Peyer's patch (tissue), 4 donors: ENCODE data around the gene VAMP5. TPM values are rescaled to one million over a fixed set of nuclear protein-coding genes. Genes with fewer than 3 reads are reported as not detected.
"Not testable (repeated sequence)": the region's sequence is repeated elsewhere in the genome, so short reads cannot be mapped to it uniquely, and the experiment has no call there.

Source experiments
- DNase-seq, 3 donors: peaks; one replicate each; pipeline ENCODE4 v3.0.0-alpha.2; 2017 to 2019
- H3K27ac ChIP-seq, 4 donors: fragments of 200-600 bp; sonication (generic); one replicate each; pipeline ENCODE4 v1.5.1; 2016 to 2019
- H3K27me3 ChIP-seq, 2 donors: fragments of 200-600 bp; sonication (generic); one replicate each; pipeline ENCODE4 v1.5.1; 2019
- H3K36me3 ChIP-seq, 3 donors: fragments of 200-600 bp; sonication (generic); one replicate each; pipeline ENCODE4 v1.5.1; 2016 to 2019
- H3K4me1 ChIP-seq, 4 donors: fragments of 200-600 bp; sonication (generic); one replicate each; pipeline ENCODE4 v1.5.1; 2016 to 2019
- H3K4me3 ChIP-seq, 4 donors: fragments of 200-600 bp; sonication (generic); 1 replicate in 3 of 4; 2 replicates in 1 of 4; pipeline ENCODE4 v1.5.1; 2016 to 2019; ENCODE audit warnings: mild to moderate bottlenecking in 1 of 4
- H3K9me3 ChIP-seq, 4 donors: fragments of 200-600 bp; sonication (generic); one replicate each; pipeline ENCODE4 v1.5.1; 2016 to 2019; ENCODE audit warnings: mild to moderate bottlenecking in 1 of 4
- POLR2A ChIP-seq, 2 donors: fragments of 450-650 bp; IDR thresholded peaks; one replicate each; pipeline ENCODE4 v1.5.1; 2017; ENCODE audit warnings: antibody characterized with exemption in 2 of 2, mild to moderate bottlenecking in 2 of 2, moderate library complexity in 2 of 2
- total RNA-seq, 4 donors: library from RNA; depleted of rRNA; stranded (reverse); fragments of >200 nt; gene quantifications; one replicate each; pipeline ENCODE4 v1.1.0, GENCODE V29; 2016
- TF ChIP-seq, protein P1 (sequence below), 6 experiments: fragments of 450-650 bp in 4 of 6; fragments of 200-600 bp in 2 of 6; sonication (generic) in 1 of 6; IDR thresholded peaks; one replicate each; pipeline ENCODE4 v1.5.1; 2017 to 2019; ENCODE audit warnings: antibody characterized with exemption in 6 of 6, mild to moderate bottlenecking in 3 of 6, moderate library complexity in 1 of 6

VAMP5 gene
- total RNA-seq, 4 donors from 2014 or later = 6.5 to 18.2 (median 16.0) TPM

DNA sequence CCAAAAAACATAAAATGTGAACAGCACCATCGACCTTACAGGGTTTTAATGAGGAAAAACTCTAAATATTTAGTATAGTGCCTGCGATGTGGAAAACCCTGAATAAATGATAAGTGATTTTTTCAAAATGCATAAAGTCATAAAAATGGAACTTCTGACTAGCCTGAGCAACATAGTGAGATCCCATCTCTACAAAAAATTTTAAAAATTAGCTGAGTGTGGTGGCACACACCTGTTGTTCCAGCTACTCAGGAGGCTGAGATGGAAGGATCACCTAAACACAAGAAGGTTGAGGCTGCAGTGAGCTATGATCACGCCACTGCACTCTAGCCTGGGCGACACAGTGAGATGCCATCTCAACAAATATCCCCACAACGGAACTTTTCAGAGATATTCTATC is 27.1 kb upstream of the VAMP5 start:
- no peak for DNase-seq
- Histone ChIP-seq H3K4me3 (no peak overlapping the region), H3K36me3 (peaks cover 0 to 54% (median 0%) of the 10 kb centered on the region in 3 donors), H3K9me3 (no peaks in the 10 kb centered on the region), H3K27me3 (no peaks in the 10 kb centered on the region), H3K4me1 (peaks cover 0 to 22% (median 0%) of the 10 kb centered on the region in 4 donors), H3K27ac (no peak overlapping the region)
- TF ChIP-seq POLR2A (IDR thresholded peaks at IDR 0.05) = no peak
- TF ChIP-seq, protein P1, sequence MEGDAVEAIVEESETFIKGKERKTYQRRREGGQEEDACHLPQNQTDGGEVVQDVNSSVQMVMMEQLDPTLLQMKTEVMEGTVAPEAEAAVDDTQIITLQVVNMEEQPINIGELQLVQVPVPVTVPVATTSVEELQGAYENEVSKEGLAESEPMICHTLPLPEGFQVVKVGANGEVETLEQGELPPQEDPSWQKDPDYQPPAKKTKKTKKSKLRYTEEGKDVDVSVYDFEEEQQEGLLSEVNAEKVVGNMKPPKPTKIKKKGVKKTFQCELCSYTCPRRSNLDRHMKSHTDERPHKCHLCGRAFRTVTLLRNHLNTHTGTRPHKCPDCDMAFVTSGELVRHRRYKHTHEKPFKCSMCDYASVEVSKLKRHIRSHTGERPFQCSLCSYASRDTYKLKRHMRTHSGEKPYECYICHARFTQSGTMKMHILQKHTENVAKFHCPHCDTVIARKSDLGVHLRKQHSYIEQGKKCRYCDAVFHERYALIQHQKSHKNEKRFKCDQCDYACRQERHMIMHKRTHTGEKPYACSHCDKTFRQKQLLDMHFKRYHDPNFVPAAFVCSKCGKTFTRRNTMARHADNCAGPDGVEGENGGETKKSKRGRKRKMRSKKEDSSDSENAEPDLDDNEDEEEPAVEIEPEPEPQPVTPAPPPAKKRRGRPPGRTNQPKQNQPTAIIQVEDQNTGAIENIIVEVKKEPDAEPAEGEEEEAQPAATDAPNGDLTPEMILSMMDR (IDR thresholded peaks at IDR 0.05) = no peak

DNA sequence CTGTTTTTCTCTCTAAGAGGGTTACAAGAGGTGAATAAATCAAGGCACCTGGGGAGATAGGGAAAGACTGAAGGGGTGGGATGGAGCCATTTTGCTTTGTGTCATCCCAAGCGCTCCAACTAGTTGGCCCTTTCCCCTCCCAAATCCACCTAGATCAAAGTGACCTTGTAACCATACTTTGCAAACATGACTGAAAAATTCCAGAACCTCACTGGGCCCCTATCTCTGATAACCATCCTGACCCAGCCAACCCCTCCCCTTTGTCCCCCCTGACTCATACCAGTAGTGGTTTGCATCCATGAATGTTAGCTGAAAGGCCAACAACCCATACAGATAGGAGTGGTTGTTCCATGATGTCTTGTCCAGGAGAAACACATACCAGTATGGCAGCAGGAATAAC is 26.1 kb upstream of the VAMP5 start:
- peaks cover 0 to 43% (median 0%) of the 10 kb centered on the region in 3 donors for H3K36me3 ChIP-seq
- H3K27me3 ChIP-seq = no peaks in the 10 kb centered on the region
- H3K27ac ChIP-seq = no peak overlapping the region
- H3K4me3 ChIP-seq = no peak overlapping the region
- TF ChIP-seq POLR2A (IDR thresholded peaks at IDR 0.05) = no peak
- TF ChIP-seq, protein P1 (IDR thresholded peaks at IDR 0.05) = no peak
- DNase-seq = no peak
- peaks cover 0 to 21% (median 0%) of the 10 kb centered on the region in 4 donors for H3K4me1 ChIP-seq
- no peaks in the 10 kb centered on the region for H3K9me3 ChIP-seq

DNA sequence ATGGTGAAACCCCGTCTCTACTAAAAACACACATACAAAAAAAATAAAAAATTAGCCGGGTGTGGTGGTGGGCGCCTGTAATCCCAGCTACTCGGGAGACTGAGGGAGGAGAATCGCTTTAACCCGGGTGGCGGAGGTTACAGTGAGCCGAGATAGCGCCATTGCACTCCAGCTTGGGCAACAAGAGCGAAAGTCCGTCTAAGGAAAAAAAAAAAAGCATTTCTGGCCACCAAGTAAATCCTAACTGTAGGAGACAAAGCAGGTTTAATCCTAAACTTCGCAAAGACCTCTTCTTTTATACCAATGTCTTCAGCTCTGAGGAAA is 23.9 kb upstream of the VAMP5 start:
- Histone ChIP-seq H3K4me1 (peaks cover 0 to 21% (median 0%) of the 10 kb centered on the region in 4 donors), H3K36me3 (peaks cover 0 to 21% (median 0%) of the 10 kb centered on the region in 3 donors), H3K4me3 (peak overlapping the region in 3 of 4 donors; percentile 68 to 86 (median 85))
- not testable (repeated sequence) for DNase-seq, H3K27me3 ChIP-seq, H3K9me3 ChIP-seq, H3K27ac ChIP-seq

DNA sequence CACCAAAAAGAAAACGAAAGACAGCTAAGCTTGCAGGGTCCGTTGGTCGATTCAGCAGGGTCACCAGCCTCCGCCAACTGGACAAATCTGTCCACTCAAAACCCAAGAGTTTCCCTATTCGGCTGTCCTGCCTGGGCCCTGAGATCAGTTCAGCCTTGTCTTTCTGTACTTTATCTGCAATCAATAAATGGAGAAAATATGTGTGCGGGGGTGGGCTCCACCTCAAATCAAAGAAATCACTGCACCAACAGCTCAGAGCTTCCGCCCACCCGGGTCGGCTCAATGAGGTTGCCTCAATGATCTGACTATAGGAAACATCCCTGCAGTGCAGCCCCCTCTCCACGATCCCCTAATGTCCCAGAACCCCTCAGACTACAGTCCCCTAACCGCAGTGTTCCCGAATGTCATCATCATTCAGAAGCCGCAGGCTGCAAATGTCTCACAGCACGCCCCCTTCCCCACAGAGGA is 23.4 kb upstream of the VAMP5 start:
- H3K4me1 ChIP-seq = peaks cover 0 to 21% (median 0%) of the 10 kb centered on the region in 4 donors
- TF ChIP-seq POLR2A (IDR thresholded peaks at IDR 0.05) = no peak
- TF ChIP-seq, protein P1 (IDR thresholded peaks at IDR 0.05) = no peak
- H3K4me3 ChIP-seq = peak overlapping the region; percentile 60 to 86 (median 76)
- H3K27ac ChIP-seq = peak overlapping the region; percentile 81 to 86 (median 84)
- DNase-seq = peak in 1 of 3 donors; percentile 54
- H3K27me3 ChIP-seq = no peaks in the 10 kb centered on the region
- H3K9me3 ChIP-seq = no peaks in the 10 kb centered on the region
- H3K36me3 ChIP-seq = peaks cover 0 to 20% (median 0%) of the 10 kb centered on the region in 3 donors

DNA sequence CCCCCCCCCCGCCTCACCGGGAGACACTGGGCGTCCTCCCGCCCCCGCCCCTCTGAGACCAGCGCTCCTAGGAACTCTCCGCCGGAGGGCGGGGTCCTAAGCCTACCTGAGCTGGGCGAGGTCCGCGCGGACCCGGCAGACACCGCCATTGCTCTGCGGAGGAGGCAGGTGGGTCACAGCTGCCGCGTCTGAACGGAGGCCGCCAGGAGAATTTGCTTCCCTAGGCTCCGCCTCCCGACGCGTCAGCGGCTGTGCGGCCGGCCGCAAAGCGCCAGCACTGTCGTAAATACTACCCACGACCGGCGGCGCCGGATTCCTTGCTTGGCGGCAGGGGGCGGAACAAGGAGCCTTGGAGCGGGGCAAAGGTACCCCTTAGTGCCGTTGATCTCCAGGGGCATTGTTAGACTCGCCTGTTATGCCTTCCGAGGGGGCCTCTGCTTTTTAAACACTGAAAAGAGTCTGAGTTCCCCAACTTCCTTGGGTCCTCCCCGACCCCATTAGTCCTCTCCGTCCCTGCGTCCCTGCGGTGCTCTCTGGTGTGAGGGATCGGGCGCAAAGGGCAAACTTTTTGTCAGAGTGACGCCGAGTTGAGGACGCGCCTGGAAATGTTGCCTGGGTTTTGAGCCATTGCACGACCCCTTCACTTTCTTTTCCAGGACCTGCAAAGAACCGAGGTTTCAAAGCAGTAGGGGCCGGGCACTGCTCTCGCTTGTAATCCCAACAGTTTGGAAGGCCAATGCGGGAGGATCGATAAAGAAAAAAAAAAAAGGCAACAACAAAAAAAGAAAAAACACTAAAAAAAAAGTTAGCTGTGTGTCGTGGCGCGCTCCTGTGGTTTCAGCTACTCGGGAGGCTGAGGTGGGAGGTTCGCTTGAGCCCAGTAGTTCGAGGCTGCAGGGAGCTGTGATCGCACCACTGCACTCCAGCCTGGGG is 22.7 kb upstream of the VAMP5 start, which contains the start of gene GGCX:
Gene GGCX, minus strand, starts transcription at position 214 of the 933 bp plus-strand sequence. Its CDS starts 65 bp downstream, at position 149.
- Histone ChIP-seq H3K27ac (peak within 1 kb of the TSS; percentile 81 to 86 (median 84)), H3K4me3 (peak within 1 kb of the TSS; percentile 60 to 86 (median 76)), H3K36me3 (peaks cover 0 to 19% (median 0%) of the 10 kb centered on the region in 3 donors), H3K9me3 (no peaks in the 10 kb centered on the region), H3K27me3 (no peaks in the 10 kb centered on the region), H3K4me1 (peaks cover 0 to 21% (median 0%) of the 10 kb centered on the region in 4 donors)
- TF ChIP-seq, protein P1 (IDR thresholded peaks at IDR 0.05) = peak in 4 of 6 experiments; percentile 24 to 48 (median 32)
- peak; percentile 84 to 93 for TF ChIP-seq POLR2A (IDR thresholded peaks at IDR 0.05)
- DNase-seq = peak; percentile 94 to 98 (median 98)

DNA sequence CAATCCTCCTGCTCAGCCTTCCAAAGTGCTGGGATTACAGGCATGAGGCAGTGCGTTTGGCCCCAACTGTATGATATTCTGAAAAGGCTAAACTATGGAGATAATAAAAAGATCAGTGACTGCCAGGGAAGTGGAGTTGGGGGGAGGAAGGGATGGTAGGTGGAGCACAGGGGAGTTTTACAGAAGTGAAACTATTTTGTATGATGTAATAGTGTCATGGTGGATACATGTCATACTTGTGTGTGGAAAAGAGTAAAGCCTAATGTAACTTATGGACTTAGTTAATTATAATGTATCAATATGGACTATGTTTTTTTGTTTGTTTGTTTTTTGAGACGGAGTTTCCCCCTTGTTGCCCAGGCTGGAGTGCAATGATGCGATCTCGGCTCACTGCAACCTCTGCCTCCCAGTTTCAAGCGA is 20.1 kb upstream of the VAMP5 start:
- H3K27me3 ChIP-seq = no peaks in the 10 kb centered on the region

More for the DNA sequence above, 20.1 kb upstream of the VAMP5 start:
- H3K4me3 ChIP-seq = no peak overlapping the region
- no peaks in the 10 kb centered on the region for H3K9me3 ChIP-seq
- no peaks in the 10 kb centered on the region for H3K36me3 ChIP-seq
- no peak for DNase-seq
- H3K4me1 ChIP-seq = peaks cover 0 to 21% (median 0%) of the 10 kb centered on the region in 4 donors
- TF ChIP-seq, protein P1 (IDR thresholded peaks at IDR 0.05) = no peak
- no peak for TF ChIP-seq POLR2A (IDR thresholded peaks at IDR 0.05)
- H3K27ac ChIP-seq = no peak overlapping the region
